ENCODE results near the gene SLC4A7.

- TF ChIP-seq CTCF (conservative IDR thresholded peaks at IDR 0.05 in 1 of 2, IDR thresholded peaks at IDR 0.05 in 1 of 2; ENCODE audit: extremely low read depth in 1 of 2, insufficient read depth in 1 of 2, low read depth in 1 of 2, low read length in 2 of 2): no peak
- no peak for TF ChIP-seq EZH2 (IDR thresholded peaks at IDR 0.05; ENCODE audit: borderline replicate concordance, low read length)
Observed at GRCh38 chr3:27349832-27350231, 134.4 kb downstream of the SLC4A7 start.

All from mammary epithelial cell (primary cell).